GM21367 (cell line): ENCODE data around the gene SMIM41.

Source experiments
- ATAC-seq: cut with Tn5 transposase; IDR thresholded peaks from one replicate; pipeline ENCODE4 v1.9.1; 2021; ENCODE audit not compliant: unreplicated experiment

SMIM41 gene

GRCh38 chr12:52050758-52051541, 28.6 kb upstream of the SMIM41 start, which contains the start of gene NR4A1:
TSS of gene NR4A1 (plus strand) at chr12:52051442. CDS start at chr12:52054329, 2,887 bp downstream.
- ATAC-seq, result peak; percentile 70

DNA sequence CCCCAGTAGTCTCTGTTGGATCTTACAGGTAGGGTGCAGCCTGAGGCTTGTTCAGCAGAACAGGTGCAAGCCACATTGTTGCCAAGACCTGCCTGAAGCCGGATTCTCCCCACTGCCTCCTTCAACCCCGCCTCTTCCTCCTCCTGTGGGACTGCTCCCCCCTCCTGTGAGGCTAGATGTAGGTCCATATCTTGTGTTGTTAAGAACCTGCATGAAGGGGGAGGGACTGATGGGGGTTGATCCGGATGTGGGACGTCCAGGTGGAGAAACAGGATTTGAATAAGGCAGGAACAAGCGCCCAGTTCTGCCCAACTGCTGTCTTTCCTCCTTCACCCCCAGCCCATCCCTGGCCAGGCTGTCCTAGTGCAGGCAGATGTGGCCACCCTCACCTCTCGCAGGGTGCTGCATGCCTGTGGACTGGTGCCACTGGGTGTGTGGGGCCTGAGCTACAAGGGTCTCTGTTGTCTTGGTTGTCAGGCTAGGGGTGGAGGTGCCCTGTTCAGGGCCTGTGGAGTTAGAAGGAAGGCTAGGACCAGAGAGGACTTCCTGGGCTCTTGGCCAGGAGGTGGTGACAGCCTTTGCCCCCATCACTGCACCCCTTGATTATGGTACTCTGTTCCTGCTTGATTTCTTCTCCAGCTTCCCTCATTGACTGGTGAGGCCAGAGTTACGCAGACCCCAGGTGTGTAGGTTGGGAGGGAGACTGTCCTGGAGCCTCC, 26.9 kb upstream of the SMIM41 start:
- ATAC-seq, result no peak

DNA sequence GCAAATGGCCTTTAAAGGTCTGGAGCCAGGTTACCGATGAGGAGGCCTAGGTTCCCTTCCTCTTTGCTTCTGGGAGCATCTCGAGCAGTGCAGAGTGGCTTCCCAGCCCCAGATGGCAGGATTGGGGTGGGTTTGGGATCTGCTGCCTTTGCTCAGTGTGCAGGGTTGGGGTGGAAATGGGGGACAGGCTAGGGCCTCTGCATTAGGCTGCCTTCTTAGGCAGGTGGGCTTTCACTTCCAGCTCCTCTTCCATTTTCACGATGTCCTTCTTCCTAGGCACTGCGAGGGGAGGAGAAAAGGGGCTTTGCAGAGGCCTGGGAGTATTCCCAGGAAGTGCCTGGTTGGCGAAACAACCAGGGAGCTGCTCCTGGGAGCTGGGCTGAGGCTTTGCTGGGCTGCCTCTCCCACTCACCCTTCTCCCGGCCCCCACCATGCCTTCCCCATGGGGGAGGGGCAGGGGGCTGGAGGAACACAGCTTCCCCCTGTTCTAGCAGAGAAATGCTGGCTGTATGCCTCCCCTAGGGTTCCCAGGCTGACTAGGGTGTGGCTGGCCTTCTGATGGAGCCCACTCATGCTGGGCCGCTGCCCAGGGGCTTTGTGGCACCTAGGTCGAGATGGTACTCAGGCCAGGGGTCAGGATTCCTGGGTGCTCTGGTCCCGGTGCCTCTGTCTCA, 25.8 kb upstream of the SMIM41 start:
- ATAC-seq, result no peak

- ATAC-seq, result no peak
These were observed 25.2 kb upstream of the SMIM41 start for GRCh38 chr12:52054231-52054832.

GRCh38 chr12:52054833-52055730, 24.4 kb upstream of the SMIM41 start:
- no peak for ATAC-seq

DNA sequence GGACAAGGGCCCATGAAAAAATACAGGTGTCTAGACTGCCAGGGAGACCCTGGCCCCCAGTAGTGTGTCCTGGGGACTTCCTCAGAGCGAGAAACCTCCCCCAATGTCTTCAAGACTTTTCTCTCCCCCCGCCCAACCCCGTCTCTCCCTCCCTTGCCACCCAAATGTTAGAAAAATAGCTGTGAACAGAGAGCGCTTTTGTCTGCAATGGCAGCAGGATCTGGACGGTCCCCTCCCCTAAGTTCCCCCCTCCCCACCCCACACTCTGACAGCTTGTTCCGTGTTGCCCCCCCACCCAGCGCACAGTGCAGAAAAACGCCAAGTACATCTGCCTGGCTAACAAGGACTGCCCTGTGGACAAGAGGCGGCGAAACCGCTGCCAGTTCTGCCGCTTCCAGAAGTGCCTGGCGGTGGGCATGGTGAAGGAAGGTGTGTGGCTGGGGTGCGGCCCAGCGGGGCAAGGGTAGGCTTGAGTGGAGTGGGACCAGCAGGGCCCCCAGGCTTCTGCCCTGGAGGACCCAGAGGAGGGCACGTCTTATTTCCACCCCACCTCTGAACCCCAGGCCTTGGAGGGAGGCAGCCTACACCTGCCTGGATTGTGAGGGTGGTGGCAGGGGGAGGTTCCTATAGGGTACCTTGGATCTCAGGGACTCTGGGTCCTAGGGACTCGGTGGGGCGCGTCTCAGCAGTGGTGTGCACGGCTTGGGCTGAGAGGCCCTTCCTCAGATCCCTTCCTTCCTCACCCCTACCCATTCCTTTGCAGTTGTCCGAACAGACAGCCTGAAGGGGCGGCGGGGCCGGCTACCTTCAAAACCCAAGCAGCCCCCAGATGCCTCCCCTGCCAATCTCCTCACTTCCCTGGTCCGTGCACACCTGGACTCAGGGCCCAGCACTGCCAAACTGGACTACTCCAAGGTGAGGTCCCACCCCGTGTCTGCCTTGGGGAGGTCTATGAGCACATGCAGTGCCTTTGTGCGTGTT, 23.5 kb upstream of the SMIM41 start:
- no peak for ATAC-seq

GRCh38 chr12:52056801-52057637, 22.5 kb upstream of the SMIM41 start:
- no peak for ATAC-seq

DNA sequence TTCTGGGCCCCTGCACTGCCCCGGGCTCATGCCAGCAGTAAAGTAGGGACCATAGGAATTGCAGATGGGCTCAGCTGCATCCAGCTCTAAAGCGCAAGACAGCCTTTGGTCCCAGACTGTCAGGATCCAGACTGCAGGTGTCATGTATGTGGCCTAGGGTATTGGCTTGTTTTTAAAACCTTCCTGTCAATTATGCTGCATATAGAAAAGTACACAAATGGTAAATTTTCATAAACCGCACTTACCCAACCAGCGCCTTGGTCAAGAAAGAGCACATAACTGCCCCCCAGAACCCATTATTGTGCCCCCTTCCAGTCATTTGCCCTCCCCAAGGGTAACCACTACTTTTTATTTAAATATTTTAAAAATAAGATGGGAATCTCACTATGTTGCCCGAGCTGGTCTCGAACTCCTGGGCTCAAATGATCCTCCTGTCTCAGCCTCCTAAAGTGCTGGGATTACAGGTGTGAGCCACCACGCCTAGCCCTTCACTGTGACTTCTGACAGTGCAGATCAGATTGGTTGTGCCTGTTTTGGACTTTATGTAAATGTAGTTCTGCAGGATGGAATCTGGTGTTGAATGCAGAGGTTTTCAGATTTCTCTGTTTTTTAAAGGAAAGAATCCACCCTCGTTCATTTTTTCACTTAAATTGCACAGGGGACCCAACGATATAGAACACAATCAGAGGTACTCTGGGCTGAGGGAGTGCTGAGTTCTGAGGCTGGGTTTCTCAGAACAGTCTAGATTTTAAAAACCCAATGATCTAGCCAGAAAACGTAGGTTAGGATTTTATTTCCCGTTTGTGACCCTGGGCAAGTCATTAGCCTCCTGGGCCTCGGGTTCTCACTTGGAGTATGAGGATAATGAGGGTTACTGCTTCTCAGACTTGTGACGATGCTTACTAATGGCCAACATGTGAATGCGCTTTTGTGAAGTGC, 21.6 kb upstream of the SMIM41 start:
- ATAC-seq, result no peak

DNA sequence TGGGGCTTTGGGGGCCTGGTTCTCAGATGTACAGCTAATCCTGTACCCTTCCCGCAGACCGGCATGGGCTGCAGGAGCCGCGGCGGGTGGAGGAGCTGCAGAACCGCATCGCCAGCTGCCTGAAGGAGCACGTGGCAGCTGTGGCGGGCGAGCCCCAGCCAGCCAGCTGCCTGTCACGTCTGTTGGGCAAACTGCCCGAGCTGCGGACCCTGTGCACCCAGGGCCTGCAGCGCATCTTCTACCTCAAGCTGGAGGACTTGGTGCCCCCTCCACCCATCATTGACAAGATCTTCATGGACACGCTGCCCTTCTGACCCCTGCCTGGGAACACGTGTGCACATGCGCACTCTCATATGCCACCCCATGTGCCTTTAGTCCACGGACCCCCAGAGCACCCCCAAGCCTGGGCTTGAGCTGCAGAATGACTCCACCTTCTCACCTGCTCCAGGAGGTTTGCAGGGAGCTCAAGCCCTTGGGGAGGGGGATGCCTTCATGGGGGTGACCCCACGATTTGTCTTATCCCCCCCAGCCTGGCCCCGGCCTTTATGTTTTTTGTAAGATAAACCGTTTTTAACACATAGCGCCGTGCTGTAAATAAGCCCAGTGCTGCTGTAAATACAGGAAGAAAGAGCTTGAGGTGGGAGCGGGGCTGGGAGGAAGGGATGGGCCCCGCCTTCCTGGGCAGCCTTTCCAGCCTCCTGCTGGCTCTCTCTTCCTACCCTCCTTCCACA, 20.7 kb upstream of the SMIM41 start:
- no peak for ATAC-seq

GRCh38 chr12:52059582-52060497, 19.7 kb upstream of the SMIM41 start:
- no peak for ATAC-seq

DNA sequence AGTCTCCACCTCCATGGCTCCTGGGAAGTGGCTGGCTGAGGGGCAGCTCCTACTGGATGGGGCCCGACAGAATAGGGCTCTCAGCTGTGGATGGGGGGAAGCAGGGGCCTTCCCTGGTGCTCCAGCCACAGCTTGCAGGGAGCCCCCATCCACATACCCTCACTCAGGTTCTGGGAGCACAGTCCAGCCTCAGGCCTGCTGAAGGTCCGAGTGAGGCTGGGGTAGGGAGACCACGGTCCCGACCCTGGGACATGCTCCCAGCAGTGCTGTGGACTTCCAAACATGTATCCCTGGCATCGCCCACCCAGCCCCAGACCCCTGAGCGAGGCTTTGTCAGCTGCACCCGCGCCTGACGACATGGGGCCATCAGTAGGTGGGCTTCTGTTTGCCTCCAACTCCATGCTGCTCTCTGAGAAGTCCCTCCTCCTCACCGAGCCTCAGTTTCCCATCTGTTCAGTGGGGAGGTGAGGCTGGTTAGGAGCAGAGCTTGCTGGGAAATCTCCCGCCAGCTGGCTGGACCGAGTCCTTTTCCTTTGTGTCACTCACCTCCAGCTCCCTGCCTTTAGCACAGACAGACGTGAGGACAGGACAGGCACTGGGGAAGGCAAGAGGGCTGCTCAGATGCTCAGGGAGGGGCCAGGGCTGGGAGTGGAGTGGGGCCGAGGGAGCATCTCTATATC, 18.9 kb upstream of the SMIM41 start:
- ATAC-seq, result no peak

GRCh38 chr12:52061470-52062166, 17.9 kb upstream of the SMIM41 start:
- no peak for ATAC-seq

- no peak for ATAC-seq
These were observed 17.1 kb upstream of the SMIM41 start for GRCh38 chr12:52062167-52063081.
